HG02571 (cell line): Measurements from ENCODE around the gene RUNX2.

ENCODE experiments used
- ATAC-seq: cut with Tn5 transposase; IDR thresholded peaks from one replicate; pipeline ENCODE4 v1.9.1; 2021; ENCODE audit warnings: mild to moderate bottlenecking, moderate library complexity; ENCODE audit not compliant: unreplicated experiment

RUNX2 gene

DNA sequence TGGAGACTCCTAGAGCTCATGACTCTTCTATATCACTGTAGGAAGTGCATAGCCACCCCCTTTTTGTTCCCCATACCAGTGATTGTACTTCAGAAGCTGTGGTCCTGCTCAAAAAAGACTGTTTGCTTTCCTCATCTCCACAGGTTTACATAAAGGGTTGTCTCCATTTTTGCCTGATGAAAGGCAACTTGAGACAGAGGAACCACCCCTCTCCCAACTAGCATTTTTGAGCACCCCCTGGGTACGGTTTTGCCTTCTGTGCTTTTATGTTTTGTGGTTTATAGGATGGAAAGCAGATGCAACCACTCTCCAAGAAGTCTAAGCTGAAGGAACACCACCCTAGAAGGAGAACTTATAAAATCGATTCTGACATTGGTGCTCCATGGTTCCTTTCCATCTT lies 177.3 kb downstream of the RUNX2 start:
- no peak for ATAC-seq

DNA sequence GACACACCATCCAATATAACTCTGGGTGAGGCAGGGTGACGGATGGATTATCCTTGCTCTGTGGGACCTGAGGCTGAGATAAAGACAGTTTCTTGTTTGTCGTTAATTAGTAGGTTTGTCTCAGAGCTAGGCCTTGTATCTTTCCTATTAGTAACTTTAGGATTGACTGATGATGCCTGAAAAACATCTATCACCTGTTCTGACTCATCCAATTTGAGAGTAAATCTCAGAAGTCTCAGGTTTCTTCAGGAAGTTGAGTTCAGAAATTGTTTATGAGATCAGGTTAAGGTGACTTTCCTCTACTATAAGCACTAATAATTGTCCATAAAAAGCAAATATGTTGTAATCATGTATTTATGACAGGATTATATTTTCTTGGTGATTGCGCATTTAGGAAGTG lies 179.1 kb downstream of the RUNX2 start:
- ATAC-seq, result no peak

GRCh38 chr6:45509426-45509825 lies 181.3 kb downstream of the RUNX2 start:
- ATAC-seq, result no peak

GRCh38 chr6:45512717-45513116 lies 184.6 kb downstream of the RUNX2 start:
- no peak for ATAC-seq

GRCh38 chr6:45513213-45513618 lies 185.1 kb downstream of the RUNX2 start:
- ATAC-seq, result no peak

DNA sequence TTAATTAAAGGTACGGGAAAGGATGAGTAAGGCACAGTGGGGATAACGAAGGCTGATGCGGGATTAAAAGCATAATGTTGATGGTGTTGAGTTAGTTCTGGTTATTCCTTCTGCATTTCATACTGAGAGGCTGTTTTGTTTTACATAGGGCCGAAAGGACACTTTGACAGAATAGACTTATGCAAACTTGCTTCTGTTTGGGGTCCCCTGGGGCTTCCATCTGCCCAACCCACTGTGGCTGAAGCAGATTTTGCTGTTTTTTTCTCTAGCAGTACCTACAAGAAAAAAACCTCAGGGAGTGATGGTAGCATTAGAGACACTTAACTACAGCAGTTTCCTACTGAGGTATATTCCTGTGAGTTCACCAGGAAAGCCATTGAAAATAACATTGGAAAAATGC lies 185.7 kb downstream of the RUNX2 start:
- no peak for ATAC-seq

- no peak for ATAC-seq
These were observed 186.5 kb downstream of the RUNX2 start for GRCh38 chr6:45514454-45515230.

- ATAC-seq, result no peak
These were observed 190.0 kb downstream of the RUNX2 start for GRCh38 chr6:45518013-45518720.

GRCh38 chr6:45521226-45521625 lies 193.1 kb downstream of the RUNX2 start:
- ATAC-seq, result no peak

DNA sequence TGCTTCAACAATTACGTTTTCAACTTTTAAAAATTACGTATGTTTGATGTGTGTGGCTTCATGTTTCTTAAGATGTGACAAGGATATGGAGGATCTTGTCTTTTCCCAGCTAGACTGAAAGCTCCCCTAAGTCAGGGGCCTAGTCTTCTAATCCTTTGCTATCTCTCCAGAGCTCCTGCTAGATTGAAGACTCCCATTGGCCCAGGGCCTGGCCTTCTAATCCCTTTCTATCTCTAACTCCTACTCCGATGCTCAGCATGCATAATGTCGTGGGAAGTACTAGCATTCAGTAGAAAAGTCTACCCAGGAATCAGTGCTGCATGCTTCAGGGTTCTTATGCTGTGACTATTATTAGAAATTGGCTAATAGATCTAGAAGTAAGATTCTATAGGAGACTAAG lies 194.4 kb downstream of the RUNX2 start:
- no peak for ATAC-seq

- ATAC-seq, result no peak
These were observed 199.1 kb downstream of the RUNX2 start for GRCh38 chr6:45527210-45527609.

GRCh38 chr6:45531999-45532595 lies 204.0 kb downstream of the RUNX2 start:
- no peak for ATAC-seq

- no peak for ATAC-seq
These were observed 204.6 kb downstream of the RUNX2 start for GRCh38 chr6:45532721-45533210.

DNA sequence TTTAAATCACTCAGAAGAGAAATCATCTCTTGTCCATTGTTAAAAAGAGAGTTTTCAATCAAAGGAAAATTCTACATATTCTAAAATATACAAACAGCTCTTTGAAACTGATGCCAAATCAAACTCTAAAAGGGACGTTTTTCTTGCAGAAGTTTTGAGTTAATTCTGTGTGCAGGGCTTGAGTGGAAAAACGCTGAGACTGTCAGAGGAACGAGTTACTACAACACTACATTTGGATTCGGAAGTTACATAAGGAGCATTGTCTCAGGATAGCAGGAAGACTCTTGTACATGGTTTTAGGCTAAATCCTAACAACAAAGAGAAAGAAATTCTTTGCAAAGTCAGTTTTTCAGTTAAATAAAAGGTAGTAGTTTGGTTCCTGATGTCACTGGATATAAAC lies 205.3 kb downstream of the RUNX2 start:
- no peak for ATAC-seq

DNA sequence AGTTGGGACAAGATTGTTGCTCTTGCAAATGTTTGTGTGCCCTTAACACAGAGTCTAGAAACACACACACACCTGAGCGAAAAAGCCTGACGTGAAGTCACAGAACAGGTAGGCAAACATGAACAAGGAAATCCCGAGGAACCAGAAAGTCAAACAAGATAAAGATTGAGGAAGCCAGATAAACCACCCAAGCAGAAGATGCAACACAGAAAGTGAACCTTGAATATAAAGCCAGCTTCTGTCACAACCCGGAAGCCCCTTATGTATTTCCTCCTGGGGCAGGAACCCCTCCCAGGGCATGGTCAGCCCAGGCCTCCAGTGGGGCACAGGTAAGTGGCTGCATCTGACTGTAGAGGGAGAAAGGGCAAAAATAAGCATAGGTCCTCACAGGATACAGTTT lies 207.8 kb downstream of the RUNX2 start:
- ATAC-seq, result no peak

DNA sequence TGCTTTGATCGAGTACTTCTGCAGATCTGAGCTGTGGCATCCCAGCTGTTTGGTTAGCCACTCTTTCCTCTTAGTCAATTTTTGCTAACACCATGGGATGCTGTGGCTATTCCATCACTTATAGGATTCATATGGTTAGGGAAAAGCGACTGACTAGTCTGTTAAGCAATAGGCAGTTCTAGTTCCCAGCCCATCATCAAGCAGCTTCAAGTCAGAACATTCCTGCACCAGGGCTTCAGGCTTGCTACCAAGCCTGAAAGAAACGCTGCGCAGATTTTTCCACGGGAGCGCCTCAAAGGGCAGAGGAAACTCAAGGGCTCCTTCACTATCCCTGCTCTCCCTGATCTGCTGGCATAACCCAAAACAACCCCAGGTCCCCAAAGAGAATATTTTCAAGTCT lies 209.4 kb downstream of the RUNX2 start:
- no peak for ATAC-seq

DNA sequence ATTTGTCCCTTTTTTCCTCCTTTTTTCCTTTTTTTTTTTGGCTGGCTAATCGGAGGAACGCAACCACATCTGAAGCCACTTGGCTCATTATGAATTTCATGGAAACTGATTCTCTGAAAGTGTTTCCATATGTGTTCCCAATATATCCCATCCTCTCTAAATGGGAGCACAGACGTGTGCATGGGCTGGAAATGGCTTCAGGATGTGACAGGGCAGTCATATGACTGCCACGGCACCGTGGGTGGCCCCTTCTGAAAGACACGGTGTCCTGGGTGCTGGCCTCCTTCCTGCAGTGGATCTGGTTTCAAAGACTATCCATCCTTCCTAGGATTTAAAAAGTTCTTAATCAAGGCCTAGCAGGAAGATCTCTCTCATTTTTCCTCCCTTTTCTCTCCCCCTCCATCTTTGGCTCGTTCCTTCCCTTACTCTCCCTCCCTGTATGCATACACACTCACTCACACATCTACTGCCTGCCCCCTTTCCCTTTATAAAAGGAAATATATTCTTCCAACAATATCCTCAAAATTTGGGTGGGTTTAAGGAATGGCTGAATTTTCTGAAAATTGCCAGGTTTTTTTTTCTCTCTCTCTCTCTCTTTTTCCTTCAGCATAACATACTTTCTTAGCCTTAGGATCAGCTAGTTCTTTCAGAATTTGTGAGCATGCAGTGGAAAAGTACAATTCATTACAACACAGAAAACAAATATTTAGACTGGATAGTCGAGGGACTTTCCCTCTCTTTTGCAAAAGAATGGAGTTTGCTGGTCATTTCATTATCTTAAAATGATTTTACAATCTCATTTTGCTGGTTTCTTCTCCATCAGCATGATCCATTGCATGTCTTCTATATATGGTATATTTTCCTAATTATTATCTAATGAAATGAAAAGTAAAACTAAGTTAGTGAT lies 210.8 kb downstream of the RUNX2 start:
- no peak for ATAC-seq

DNA sequence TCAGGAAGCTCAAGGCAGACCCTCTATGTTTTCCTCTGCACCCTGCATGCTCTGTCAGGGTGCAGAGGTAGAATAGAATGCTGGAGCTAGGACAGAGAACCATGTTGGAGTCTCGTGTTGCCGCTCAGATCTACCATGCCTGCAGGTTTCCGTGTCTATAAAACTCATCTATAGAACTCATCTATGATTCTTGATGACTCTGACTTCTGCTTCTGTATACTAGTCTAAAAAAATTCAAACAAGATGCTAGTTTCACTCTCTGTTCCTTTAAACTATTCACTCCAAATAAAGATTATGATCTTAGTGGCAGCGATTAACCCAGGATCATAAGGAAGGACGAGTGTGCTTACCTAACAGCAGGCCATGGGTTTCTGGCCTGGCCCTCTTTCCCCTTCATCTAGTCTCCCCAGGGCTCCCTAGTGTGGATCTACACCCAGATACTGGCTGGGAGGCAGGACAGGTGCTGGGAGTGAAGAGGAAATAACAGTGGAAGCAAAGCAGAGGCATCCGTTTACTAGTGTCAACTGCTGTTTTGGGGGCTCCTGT lies 212.3 kb downstream of the RUNX2 start:
- ATAC-seq, result no peak

GRCh38 chr6:45541934-45542333 lies 213.8 kb downstream of the RUNX2 start:
- no peak for ATAC-seq
